Aorta (tissue), 5 donors: ENCODE measurements around the gene PHAX. TPM values are rescaled to one million over a fixed set of nuclear protein-coding genes. Genes with fewer than 3 reads are reported as not detected.
A peak's percentile ranks its signal among the peaks of the same experiment; 100 is the strongest.

ENCODE experiments used
- ATAC-seq: fragments of 200-7000 bp; cut with Tn5 transposase; one replicate; pipeline ENCODE4 v1.9.1; 2022; ENCODE audit warnings: moderate library complexity; ENCODE audit not compliant: low FRiP score
- DNase-seq, 2 donors: peaks; one replicate each; pipeline ENCODE4 v3.0.0-alpha.2; 2020
- H3K27ac ChIP-seq, 2 donors: one replicate each; pipeline ENCODE4 v1.5.1; 2013; ENCODE audit warnings: low read length in 2 of 2, mild to moderate bottlenecking in 2 of 2, moderate library complexity in 2 of 2, control low read depth in 1 of 2, inconsistent platforms in 1 of 2, low read depth in 1 of 2
- H3K27me3 ChIP-seq, 2 donors: one replicate each; pipeline ENCODE4 v1.6.1; 2013; ENCODE audit warnings: control low read depth in 1 of 2, low read length in 1 of 2, mild to moderate bottlenecking in 1 of 2, moderate library complexity in 1 of 2; ENCODE audit not compliant: insufficient read depth in 2 of 2, control insufficient read depth in 1 of 2
- H3K36me3 ChIP-seq, 2 donors: one replicate each; pipeline ENCODE4 v1.6.1; 2013; ENCODE audit warnings: control low read depth in 1 of 2, low read length in 1 of 2, mild to moderate bottlenecking in 1 of 2; ENCODE audit not compliant: insufficient read depth in 2 of 2, control insufficient read depth in 1 of 2
- H3K4me1 ChIP-seq, 2 donors: one replicate each; pipeline ENCODE4 v1.6.1; 2013; ENCODE audit warnings: low read length in 2 of 2, control low read depth in 1 of 2, mild to moderate bottlenecking in 1 of 2, moderate library complexity in 1 of 2; ENCODE audit not compliant: insufficient read depth in 2 of 2, control insufficient read depth in 1 of 2
- H3K4me3 ChIP-seq, 2 donors: one replicate each; pipeline ENCODE4 v1.5.1; 2013; ENCODE audit warnings: low read length in 2 of 2, control low read depth in 1 of 2, mild to moderate bottlenecking in 1 of 2
- H3K9me3 ChIP-seq: one replicate; pipeline ENCODE4 v1.6.1; 2013; ENCODE audit warnings: mild to moderate bottlenecking, low read length; ENCODE audit not compliant: control insufficient read depth
- whole genome bisulfite sequencing, 2 donors: extraction: QIAGEN DNeasy Blood & Tissue Kit; methylation state at CpG; one replicate each; pipeline ENCODE4 v1.1.7; 2013; 5-methylcytosine and 5-hydroxymethylcytosine counted together
- intact Hi-C, 2 donors: fragments of 100-400 bp; cut with DNase I; formaldehyde crosslinking; loops; one replicate each; pipeline versions ENCODE4 v1.14.2 to v1.15.0; 2022
- polyA plus RNA-seq, 2 donors: library from polyadenylated mRNA; stranded (reverse); fragments of 200-250 nt; gene quantifications; one replicate each; pipeline ENCODE4 v1.2.3, GENCODE V29; 2013
- total RNA-seq, 2 donors: library from RNA; stranded (reverse); fragmentation: NEBNext Ultra II Directional; extraction: Animal tissue kit (Norgen Biotek cat#: 25700); gene quantifications; one replicate each; pipeline ENCODE4 v1.2.1, GENCODE V29; 2021
- donor health status: healthy with polysubstance abuse.
- donor health status: Bipolar disorder and iron deficiency.
- donor health status: DM: no; HTN: no; CAD: no.
- donor health status: DM: no; HTN: no; CAD: no.
- donor health status: DM: yes; HTN: yes; CAD: no.

The PHAX gene
- total and polyA plus RNA-seq, 4 donors = 29.9 to 34.3 (median 31.1) TPM

DNA sequence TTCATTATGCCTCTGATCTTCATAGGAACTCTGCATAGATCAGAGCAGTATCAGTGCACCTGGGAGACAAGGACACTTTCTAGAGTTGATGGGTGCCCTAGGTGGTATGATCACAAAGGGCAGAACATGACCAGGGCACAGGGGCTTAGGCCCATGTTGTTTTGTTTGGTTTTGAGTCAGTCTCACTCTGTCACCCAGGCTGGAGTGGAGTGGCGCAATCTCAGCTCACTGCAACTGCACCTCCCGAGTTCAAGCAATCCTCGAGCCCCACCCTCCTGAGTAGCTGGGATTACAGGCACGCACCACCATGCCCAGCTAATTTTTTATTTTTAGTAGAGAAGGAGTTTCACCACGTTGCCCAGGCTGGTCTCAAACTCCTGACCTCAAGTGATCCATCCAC is 23.3 kb upstream of the PHAX start:
- WGBS, 2 donors = 89 to 91% methylated on average over 5 of the region's 5 CpGs
- intact Hi-C loops = no loop called here
- peaks cover 3 to 8% of the 10 kb centered on the region in 2 donors for H3K36me3 ChIP-seq
- DNase-seq (no peak), ATAC-seq (no peak)
- H3K27ac ChIP-seq = no peak overlapping the region
- no peaks in the 10 kb centered on the region for H3K4me1 ChIP-seq
- no peaks in the 10 kb centered on the region for H3K27me3 ChIP-seq
- H3K9me3 ChIP-seq = no peaks in the 10 kb centered on the region
- no peak overlapping the region for H3K4me3 ChIP-seq

GRCh38 chr5:126579716-126580115 is 21.0 kb upstream of the PHAX start:
- Histone ChIP-seq H3K9me3 (no peaks in the 10 kb centered on the region), H3K27me3 (no peaks in the 10 kb centered on the region), H3K36me3 (peaks cover 3 to 8% of the 10 kb centered on the region in 2 donors), H3K4me3 (no peak overlapping the region), H3K27ac (no peak overlapping the region), H3K4me1 (no peaks in the 10 kb centered on the region)
- intact Hi-C loops = no loop called here
- no peak for DNase-seq
- 88 to 92% methylated on average over 2 of the region's 2 CpGs for WGBS, 2 donors
- ATAC-seq = no peak

- Histone ChIP-seq H3K9me3 (no peaks in the 10 kb centered on the region), H3K27me3 (no peaks in the 10 kb centered on the region), H3K4me3 (no peak overlapping the region), H3K36me3 (peaks cover 3 to 4% of the 10 kb centered on the region in 2 donors), H3K4me1 (no peaks in the 10 kb centered on the region), H3K27ac (no peak overlapping the region)
- ATAC-seq (no peak), DNase-seq (no peak)
- 90 to 93% methylated on average over 3 of the region's 3 CpGs for WGBS, 2 donors
- intact Hi-C loops = no loop called here
Measured at GRCh38 chr5:126583761-126584160, 17.0 kb upstream of the PHAX start.

DNA sequence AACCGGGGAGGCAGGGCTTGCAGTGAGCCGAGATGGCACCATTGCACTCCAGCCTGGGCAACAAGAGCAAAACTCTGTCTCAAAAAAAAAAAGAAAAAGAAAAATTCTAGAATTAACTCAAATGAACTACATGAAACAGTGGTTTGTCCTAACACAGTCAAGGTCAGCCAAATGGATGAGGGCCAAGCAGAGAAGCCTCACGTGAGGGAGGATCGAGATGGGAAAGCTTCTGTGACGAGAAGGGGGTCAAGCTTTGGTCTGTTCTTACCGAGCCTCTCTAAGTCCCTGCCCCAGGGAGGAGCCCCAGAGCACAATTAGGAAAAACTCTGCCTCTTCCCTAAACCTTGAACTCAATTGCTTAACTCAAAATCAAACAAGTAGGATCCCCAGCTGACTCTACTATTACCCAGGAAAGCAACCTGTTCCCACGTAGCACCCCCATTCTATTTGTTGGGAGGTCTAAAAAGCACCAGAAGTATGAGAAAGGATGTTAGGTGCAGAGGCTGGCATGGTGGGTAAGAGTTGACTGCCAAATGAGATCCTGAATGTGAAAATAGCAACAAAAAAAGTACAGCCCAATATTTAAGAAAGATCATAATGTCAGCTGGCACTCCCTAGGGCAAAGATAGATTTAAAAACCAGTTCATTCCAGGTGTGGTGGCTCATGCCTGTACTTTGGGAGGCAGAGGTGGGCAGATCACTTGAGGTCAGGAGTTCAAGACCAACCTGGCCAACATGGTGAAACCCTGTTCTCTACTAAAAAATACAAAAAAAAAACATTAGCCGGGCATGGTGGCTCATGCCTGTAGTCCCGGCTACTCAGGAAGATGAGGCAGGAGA is 13.0 kb upstream of the PHAX start:
- Histone ChIP-seq H3K27ac (no peak overlapping the region), H3K9me3 (no peaks in the 10 kb centered on the region), H3K4me1 (no peaks in the 10 kb centered on the region), H3K27me3 (no peaks in the 10 kb centered on the region), H3K36me3 (no peaks in the 10 kb centered on the region), H3K4me3 (no peak overlapping the region)
- ATAC-seq = no peak
- WGBS, 2 donors = 85% methylated on average over 9 of the region's 9 CpGs
- no peak for DNase-seq
- intact Hi-C loops = no loop called here

DNA sequence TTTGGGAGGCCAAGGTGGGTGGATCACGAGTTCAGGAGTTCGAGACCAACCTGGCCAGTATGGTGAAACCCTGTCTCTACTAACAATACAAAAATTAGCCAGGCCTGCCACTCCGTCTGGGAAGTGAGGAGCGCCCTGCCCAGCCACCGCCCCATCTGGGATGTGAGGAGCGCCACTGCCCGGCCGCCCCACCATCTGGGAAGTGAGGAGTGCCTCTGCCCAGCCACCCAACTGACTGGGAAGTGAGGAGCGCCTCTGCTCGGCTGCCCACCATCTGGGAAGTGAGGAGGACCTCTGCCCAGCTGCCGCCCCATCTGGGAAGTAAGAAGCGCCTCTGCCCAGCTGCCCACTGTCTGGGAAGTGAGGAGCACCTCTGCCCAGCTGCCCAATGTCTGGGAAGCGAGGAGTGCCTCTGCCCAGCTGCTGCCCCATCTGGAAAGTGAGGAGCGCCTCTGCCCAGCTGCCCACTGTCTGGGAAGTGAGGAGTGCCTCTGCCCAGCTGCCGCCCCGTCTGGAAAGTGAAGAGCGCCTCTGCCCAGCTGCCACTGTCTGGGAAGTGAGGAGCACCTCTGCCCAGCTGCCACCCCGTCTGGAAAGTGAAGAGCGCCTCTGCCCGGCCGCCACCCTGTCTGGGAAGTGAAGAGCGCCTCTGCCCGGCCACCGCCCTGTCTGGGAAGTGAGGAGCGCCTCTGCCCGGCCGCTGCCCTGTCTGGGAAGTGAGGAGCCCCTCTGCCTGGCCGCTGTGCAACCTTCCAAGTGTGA is 11.0 kb upstream of the PHAX start:
- DNase-seq (no peak), ATAC-seq (no peak)
- H3K4me3 ChIP-seq = no peak overlapping the region
- no peaks in the 10 kb centered on the region for H3K27me3 ChIP-seq
- intact Hi-C loops = no loop called here
- H3K4me1 ChIP-seq = no peaks in the 10 kb centered on the region
- no peaks in the 10 kb centered on the region for H3K36me3 ChIP-seq
- H3K9me3 ChIP-seq = no peaks in the 10 kb centered on the region
- H3K27ac ChIP-seq = no peak overlapping the region
- WGBS, 2 donors = 97% methylated on average over 28 of the region's 28 CpGs

- no peaks in the 10 kb centered on the region for H3K9me3 ChIP-seq
- WGBS, 2 donors = 91 to 100% methylated on average over 1 of the region's 1 CpG
- intact Hi-C loops = no loop called here
- no peak overlapping the region for H3K4me3 ChIP-seq
- H3K27me3 ChIP-seq = no peaks in the 10 kb centered on the region
- H3K36me3 ChIP-seq = no peaks in the 10 kb centered on the region
- DNase-seq (no peak), ATAC-seq (no peak)
- no peak overlapping the region for H3K27ac ChIP-seq
- H3K4me1 ChIP-seq = no peaks in the 10 kb centered on the region
Measured at GRCh38 chr5:126591549-126591948, 9.2 kb upstream of the PHAX start.

DNA sequence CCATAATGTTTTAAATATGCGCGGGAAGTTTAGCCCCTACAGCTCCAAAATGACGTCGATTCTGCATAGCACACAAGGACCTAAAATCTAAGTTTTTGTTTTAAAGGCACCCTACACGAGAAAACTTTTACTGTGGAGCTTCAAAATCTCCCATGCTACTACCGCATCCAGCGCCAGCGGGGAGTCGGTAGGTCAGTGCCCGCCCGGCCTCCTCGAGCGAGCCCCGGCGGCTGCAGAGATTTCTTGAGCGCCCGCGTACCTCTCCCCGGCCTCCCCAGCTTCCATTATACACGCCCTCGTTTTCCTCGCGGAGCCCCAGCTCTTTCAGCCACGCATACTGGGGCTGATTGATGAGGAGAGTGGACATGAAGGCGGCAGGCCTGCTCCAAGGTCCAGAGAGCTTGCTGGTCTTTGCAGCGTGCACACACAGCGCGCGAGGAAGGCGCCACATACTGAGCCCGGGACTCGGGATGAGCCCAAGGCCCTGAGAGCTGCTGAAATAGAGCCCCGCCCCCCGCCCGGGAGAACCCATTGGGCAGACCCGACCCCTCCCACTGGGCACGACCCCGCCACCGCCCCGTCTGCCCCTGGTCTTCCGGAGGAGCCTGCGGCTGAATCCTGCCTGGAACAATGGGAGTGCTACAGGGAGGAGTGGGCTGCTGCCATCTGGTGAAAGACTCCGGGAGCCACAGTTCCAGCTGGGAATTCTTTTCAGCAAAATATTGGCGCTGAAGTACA is 5.8 kb upstream of the PHAX start, which contains the start of gene ALDH7A1:
ALDH7A1 (minus strand) TSS at position 472 of the 738 bp plus-strand sequence; CDS start at position 451, 21 bp downstream.
- WGBS, 2 donors = 0% methylated on average over 44 of the region's 44 CpGs
- Histone ChIP-seq H3K4me1 (no peaks in the 10 kb centered on the region), H3K27me3 (no peaks in the 10 kb centered on the region), H3K36me3 (no peaks in the 10 kb centered on the region), H3K27ac (peak within 1 kb of the TSS in 1 of 2 donors; percentile 69), H3K4me3 (peak within 1 kb of the TSS; percentile 39 to 55), H3K9me3 (no peaks in the 10 kb centered on the region)
- intact Hi-C loops = loop anchor here in 1 of 2 donors (5.0 kb wide), 1 partner anchor 253 kb away; no protein-coding TSS in a partner anchor
- ATAC-seq (peak; percentile 96), DNase-seq (peak; percentile 93 to 96)

GRCh38 chr5:126595486-126596083 is 5.2 kb upstream of the PHAX start:
- H3K27me3 ChIP-seq = no peaks in the 10 kb centered on the region
- H3K27ac ChIP-seq = peak overlapping the region in 1 of 2 donors; percentile 39
- no peaks in the 10 kb centered on the region for H3K9me3 ChIP-seq
- H3K4me3 ChIP-seq = no peak overlapping the region
- ATAC-seq (no peak), DNase-seq (no peak)
- intact Hi-C loops = loop anchor here in 1 of 2 donors (5.0 kb wide), 1 partner anchor 253 kb away; no protein-coding TSS in a partner anchor
- no peaks in the 10 kb centered on the region for H3K36me3 ChIP-seq
- H3K4me1 ChIP-seq = no peaks in the 10 kb centered on the region
- WGBS, 2 donors = 53 to 59% methylated on average over 20 to 22 of the region's 22 CpGs
